ENCODE measurements around the gene DTWD2. TPM values are rescaled to one million over a fixed set of nuclear protein-coding genes. Genes with fewer than 3 reads are reported as not detected.

Gene DTWD2
- polyA plus RNA-seq, 1 of the 3 experiments (the other 2 are of a cell fraction): 2.5 TPM

- Histone ChIP-seq H3K9me3 (no peaks in the 10 kb centered on the region), H3K4me2 (no peak overlapping the region), H3F3A (replicated peaks; ENCODE audit: insufficient read depth) (no peaks in the 10 kb centered on the region), H3K79me2 (ENCODE audit: insufficient read depth) (no peaks in the 10 kb centered on the region), H3K27me3 (ENCODE audit: insufficient read depth) (no peaks in the 10 kb centered on the region), H4K20me1 (ENCODE audit: insufficient read depth) (no peaks in the 10 kb centered on the region), H3K36me3 (replicated peaks in 1 of 2; ENCODE audit: control insufficient read depth in 1 of 2, insufficient read depth in 2 of 2, low read length in 1 of 2) (no peaks in the 10 kb centered on the region), H2AFZ (ENCODE audit: low read depth) (peak overlapping the region; percentile 44; the same call in 1 of the 2 replicates), H3K4me1 (ENCODE audit: control insufficient read depth in 1 of 2, insufficient read depth in 2 of 2, low read depth in 1 of 2, low read length in 1 of 2) (no peaks in the 10 kb centered on the region; a peak in 1 of 4 replicates), H3K4me3 (ENCODE audit: low read depth in 2 of 2, low read length in 1 of 2) (no peak overlapping the region), H3K9ac (no peak overlapping the region), H3K27ac (ENCODE audit: low read depth in 2 of 2, low read length in 1 of 2) (no peak overlapping the region), H3K9me2 (no peaks in the 10 kb centered on the region)
- no peak for TF ChIP-seq RCOR1 (IDR thresholded peaks at IDR 0.05; ENCODE audit: low read length)
- no peak for TF ChIP-seq ZBTB33 (IDR thresholded peaks at IDR 0.05; ENCODE audit: borderline replicate concordance, low read depth)
- TF ChIP-seq JUND (IDR thresholded peaks at IDR 0.05): no peak
- TF ChIP-seq REST (IDR thresholded peaks at IDR 0.05; ENCODE audit: low read depth, low read length): no peak
- TF ChIP-seq NRF1 (IDR thresholded peaks at IDR 0.05; ENCODE audit: low read depth, low read length): no peak
- TF ChIP-seq NFIC (IDR thresholded peaks at IDR 0.05; ENCODE audit: borderline replicate concordance): no peak
- no peak for TF ChIP-seq MEF2A (IDR thresholded peaks at IDR 0.05; ENCODE audit: borderline replicate concordance, low read depth)
- TF ChIP-seq RAD21 (IDR thresholded peaks at IDR 0.05; ENCODE audit: low read length): peak; percentile 77
- no peak for TF ChIP-seq FOSL2 (IDR thresholded peaks at IDR 0.05; ENCODE audit: borderline replicate concordance, low read depth)
- no peak for TF ChIP-seq YY1 (IDR thresholded peaks at IDR 0.05; ENCODE audit: low read depth)
- TF ChIP-seq USF2 (IDR thresholded peaks at IDR 0.05; ENCODE audit: borderline replicate concordance, low read depth, low read length): no peak
- TF ChIP-seq GABPA (IDR thresholded peaks at IDR 0.05; ENCODE audit: low read depth): no peak
- TF ChIP-seq FOXJ3 (CRISPR knock-in tag; IDR thresholded peaks at IDR 0.05): no peak
- TF ChIP-seq EP300 (IDR thresholded peaks at IDR 0.05; ENCODE audit: borderline replicate concordance in 1 of 2, low read depth in 1 of 2, low read length in 1 of 2): no peak
- no peak for TF ChIP-seq MXI1 (IDR thresholded peaks at IDR 0.05; ENCODE audit: low read depth, low read length)
- TF ChIP-seq USF1 (IDR thresholded peaks at IDR 0.05; ENCODE audit: borderline replicate concordance, low read depth): no peak
- TF ChIP-seq RXRA (IDR thresholded peaks at IDR 0.05; ENCODE audit: borderline replicate concordance, low read depth): no peak
- TF ChIP-seq PBX3 (IDR thresholded peaks at IDR 0.05): no peak
- no peak for TF ChIP-seq SIN3A (IDR thresholded peaks at IDR 0.05; ENCODE audit: borderline replicate concordance, low read depth, low read length)
- TF ChIP-seq SMC3 (IDR thresholded peaks at IDR 0.05; ENCODE audit: low read depth, low read length): peak; percentile 35; the same call in 1 of the 2 replicates
- TF ChIP-seq CTCF (IDR thresholded peaks at IDR 0.05): peak; percentile 66
- no peak for TF ChIP-seq EZH2phosphoT487 (IDR thresholded peaks at IDR 0.05; ENCODE audit: borderline replicate concordance, low read depth)
- TF ChIP-seq TEAD4 (IDR thresholded peaks at IDR 0.05; ENCODE audit: borderline replicate concordance, insufficient read depth): no peak
- no peak for TF ChIP-seq POLR2AphosphoS5 (IDR thresholded peaks at IDR 0.05; ENCODE audit: low read depth, low read length)
- CTCF ChIA-PET: interaction anchor here (0.6 to 2.9 kb wide), 16 partner anchors 10 to 1084 kb away, joined by 3 to 22 read pairs (median 4); no protein-coding TSS in a partner anchor
- peak; percentile 34 for DNase-seq
- POLR2A ChIA-PET: no interaction called here
- WGBS (ENCODE audit: low lambda C conversion rate): 21% methylated on average over 2 of the region's 2 CpGs
These were observed 31.6 kb downstream of the DTWD2 start for GRCh38 chr5:118956727-118957126.

All from SK-N-SH (cell line).